ENCODE data around the gene MRM3. TPM values are rescaled to one million over a fixed set of nuclear protein-coding genes. Genes with fewer than 3 reads are reported as not detected.
A peak's percentile ranks its signal among the peaks of the same experiment; 100 is the strongest.
"Not testable (repeated sequence)": the region's sequence is repeated elsewhere in the genome, so short reads cannot be mapped to it uniquely, and the experiment has no call there.

Gene MRM3
- total RNA-seq, 4 donors from 2014 or later, result 18.6 to 29.1 (median 24.8) TPM

DNA sequence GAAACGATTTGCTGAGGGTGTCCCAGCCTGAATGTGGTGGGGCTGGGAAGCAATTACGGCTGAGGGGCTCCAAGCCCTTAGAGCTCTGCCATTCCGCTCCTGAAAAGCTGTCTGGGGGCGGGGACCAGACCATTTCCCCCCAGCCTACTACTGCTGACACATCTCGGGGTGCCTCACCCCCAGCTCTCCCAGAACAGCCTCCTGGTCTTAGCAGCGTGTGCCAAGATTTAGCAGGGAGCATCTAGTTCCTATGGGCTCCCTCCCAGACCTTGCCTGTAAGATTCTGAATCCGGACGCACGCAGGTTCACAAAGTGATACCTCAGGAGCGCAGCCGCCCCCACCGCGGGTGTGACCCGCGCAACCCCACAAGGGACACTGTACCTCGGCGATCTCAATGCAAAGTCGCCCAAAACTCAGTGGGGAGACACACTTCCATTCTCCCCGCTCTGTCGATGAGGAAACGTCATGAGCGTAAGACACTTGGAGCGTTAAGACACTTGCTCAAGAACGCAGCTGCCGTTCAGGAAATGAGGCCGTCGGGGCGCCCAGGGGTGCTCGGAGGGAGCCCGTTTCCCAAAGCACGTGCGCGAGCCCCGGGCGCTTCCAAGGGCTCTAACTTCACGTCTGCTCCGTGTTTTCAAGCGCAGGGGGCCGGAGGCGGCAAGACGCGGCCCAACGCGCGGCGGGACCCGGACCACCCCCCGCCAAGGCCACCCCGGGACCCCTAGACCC, 30.7 kb upstream of the MRM3 start:
- no peak for TF ChIP-seq EP300 (IDR thresholded peaks at IDR 0.05)
- no peak for TF ChIP-seq POLR2A (IDR thresholded peaks at IDR 0.05)
- TF ChIP-seq, protein P1, sequence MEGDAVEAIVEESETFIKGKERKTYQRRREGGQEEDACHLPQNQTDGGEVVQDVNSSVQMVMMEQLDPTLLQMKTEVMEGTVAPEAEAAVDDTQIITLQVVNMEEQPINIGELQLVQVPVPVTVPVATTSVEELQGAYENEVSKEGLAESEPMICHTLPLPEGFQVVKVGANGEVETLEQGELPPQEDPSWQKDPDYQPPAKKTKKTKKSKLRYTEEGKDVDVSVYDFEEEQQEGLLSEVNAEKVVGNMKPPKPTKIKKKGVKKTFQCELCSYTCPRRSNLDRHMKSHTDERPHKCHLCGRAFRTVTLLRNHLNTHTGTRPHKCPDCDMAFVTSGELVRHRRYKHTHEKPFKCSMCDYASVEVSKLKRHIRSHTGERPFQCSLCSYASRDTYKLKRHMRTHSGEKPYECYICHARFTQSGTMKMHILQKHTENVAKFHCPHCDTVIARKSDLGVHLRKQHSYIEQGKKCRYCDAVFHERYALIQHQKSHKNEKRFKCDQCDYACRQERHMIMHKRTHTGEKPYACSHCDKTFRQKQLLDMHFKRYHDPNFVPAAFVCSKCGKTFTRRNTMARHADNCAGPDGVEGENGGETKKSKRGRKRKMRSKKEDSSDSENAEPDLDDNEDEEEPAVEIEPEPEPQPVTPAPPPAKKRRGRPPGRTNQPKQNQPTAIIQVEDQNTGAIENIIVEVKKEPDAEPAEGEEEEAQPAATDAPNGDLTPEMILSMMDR (IDR thresholded peaks at IDR 0.05), result no peak
- Histone ChIP-seq H3K36me3 (peaks cover 0 to 26% (median 11%) of the 10 kb centered on the region in 3 donors), H3K27me3 (no peaks in the 10 kb centered on the region), H3K9me3 (no peaks in the 10 kb centered on the region), H3K4me3 (peak overlapping the region; percentile 72 to 93 (median 87)), H3K27ac (peak overlapping the region in 3 of 4 donors; percentile 83 to 92 (median 92)), H3K4me1 (peaks cover 0 to 26% (median 14%) of the 10 kb centered on the region in 4 donors)
- 1 to 3% methylated on average over 14 to 17 of the region's 49 CpGs for WGBS, 2 donors
- DNase-seq (ENCODE audit: low spot score in 2 of 2), result no peak

DNA sequence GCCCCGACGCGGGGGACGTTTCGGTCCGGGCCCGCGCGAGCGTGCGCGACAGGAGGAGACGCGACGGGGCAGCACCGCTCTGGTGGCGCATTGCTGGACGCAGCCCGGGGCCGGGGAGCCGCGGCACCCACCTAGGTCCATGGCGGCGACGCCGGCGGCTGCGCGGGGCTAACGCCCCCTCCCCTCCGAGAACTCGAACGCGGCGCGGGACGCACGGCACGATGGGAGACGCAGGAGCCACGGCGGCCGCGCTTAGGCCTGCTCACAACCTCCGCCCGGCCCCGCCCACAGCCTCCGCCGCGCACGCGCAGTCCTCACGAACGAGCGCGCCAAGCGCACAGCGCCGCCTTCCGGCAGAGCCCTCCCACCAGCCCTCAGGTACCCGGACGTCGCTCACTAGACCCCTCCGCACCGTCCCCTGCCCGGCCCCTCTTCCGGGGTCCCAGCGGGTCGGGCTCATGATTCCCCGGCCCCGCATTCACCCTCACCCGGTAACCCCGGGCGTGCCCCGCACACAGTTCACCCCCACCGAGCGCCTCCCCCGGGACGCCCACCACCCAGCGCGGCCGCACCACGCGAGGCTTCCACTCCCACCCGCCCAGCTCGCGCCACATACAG, 30.0 kb upstream of the MRM3 start, which contains the start of gene GEMIN4:
GEMIN4 (minus strand) TSS at position 263 of the 618 bp plus-strand sequence; CDS start at position 141, 122 bp downstream.
- Histone ChIP-seq H3K36me3 (peaks cover 0 to 26% (median 6%) of the 10 kb centered on the region in 3 donors), H3K4me1 (peaks cover 0 to 26% (median 14%) of the 10 kb centered on the region in 4 donors), H3K9me3 (no peaks in the 10 kb centered on the region), H3K4me3 (peak within 1 kb of the TSS; percentile 72 to 93 (median 87)), H3K27me3 (no peaks in the 10 kb centered on the region), H3K27ac (peak within 1 kb of the TSS; percentile 83 to 92 (median 88))
- 0 to 2% methylated on average over 51 to 62 of the region's 87 CpGs for WGBS, 2 donors
- DNase-seq (ENCODE audit: low spot score in 2 of 2), result peak; percentile 85 to 93
- TF ChIP-seq, protein P1 (IDR thresholded peaks at IDR 0.05), result peak; percentile 98 to 99 (median 98)
- peak; percentile 64 to 78 for TF ChIP-seq POLR2A (IDR thresholded peaks at IDR 0.05)
- TF ChIP-seq EP300 (IDR thresholded peaks at IDR 0.05), result peak in 1 of 2 donors; percentile 90

DNA sequence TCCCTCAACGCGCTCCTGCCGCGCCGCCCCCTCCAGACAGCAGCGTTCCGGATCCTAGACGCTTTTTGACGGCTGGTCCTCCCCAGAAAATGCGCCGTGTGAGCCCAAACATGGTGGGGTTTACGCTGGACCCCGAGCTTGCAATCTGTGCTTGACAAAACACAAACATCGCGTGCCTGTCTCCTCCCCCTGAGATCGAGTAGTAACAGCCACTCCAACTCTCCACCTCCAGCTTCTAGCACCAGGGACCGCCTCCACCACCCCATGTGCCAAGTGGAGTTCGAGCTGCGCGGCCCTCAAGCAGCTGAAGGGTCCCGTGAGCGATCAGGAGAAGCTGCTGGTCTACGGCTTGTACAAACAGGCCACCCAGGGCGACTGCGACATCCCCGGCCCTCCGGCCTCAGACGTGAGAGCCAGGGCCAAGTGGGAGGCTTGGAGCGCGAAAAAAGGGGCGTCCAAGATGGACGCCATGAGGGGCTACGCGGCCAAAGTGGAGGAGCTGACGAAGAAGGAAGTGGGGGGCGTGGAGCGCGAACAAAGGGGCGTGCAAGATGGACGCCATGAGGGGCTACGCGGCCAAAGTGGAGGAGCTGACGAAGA, 29.4 kb upstream of the MRM3 start:
- no peaks in the 10 kb centered on the region for H3K27me3 ChIP-seq
- WGBS, 2 donors, result 22 to 35% methylated on average over 41 of the region's 43 CpGs
- TF ChIP-seq, protein P1 (IDR thresholded peaks at IDR 0.05), result no peak
- no peak for TF ChIP-seq POLR2A (IDR thresholded peaks at IDR 0.05)
- no peak for TF ChIP-seq EP300 (IDR thresholded peaks at IDR 0.05)

DNA sequence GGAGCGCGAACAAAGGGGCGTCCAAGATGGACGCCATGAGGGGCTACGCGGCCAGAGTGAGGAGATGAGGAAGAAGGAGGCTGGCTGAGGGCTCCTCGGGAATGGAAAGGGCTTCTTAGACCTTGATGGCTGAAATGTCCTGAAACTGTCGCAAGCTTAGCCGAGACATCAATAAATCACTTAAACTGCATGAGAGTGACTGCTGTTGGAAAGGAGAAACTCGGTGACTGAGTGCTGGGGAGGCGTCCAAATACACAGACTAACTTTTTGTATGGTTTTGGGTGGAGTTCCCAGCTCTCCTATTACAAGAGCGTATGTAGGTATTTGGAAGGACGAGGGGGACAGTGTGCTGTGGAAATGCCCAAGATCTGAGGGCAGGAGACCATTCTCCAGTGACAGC, 28.7 kb upstream of the MRM3 start:
- Histone ChIP-seq H3K9me3 (no peaks in the 10 kb centered on the region), H3K4me1 (peaks cover 0 to 26% (median 14%) of the 10 kb centered on the region in 4 donors), H3K27me3 (no peaks in the 10 kb centered on the region), H3K27ac (peak overlapping the region in 2 of 4 donors; percentile 8 to 48), H3K36me3 (peaks cover 0 to 26% (median 0%) of the 10 kb centered on the region in 3 donors), H3K4me3 (no peak overlapping the region)
- WGBS, 2 donors, result 77 to 82% methylated on average over 13 of the region's 13 CpGs
- no peak for DNase-seq (ENCODE audit: low spot score in 2 of 2)
- TF ChIP-seq, protein P1 (IDR thresholded peaks at IDR 0.05), result no peak
- TF ChIP-seq EP300 (IDR thresholded peaks at IDR 0.05), result no peak
- TF ChIP-seq POLR2A (IDR thresholded peaks at IDR 0.05), result no peak

More for the DNA sequence above, 29.4 kb upstream of the MRM3 start:
- Histone ChIP-seq H3K36me3 (peaks cover 0 to 26% (median under 1%) of the 10 kb centered on the region in 3 donors), H3K4me1 (peaks cover 0 to 26% (median 14%) of the 10 kb centered on the region in 4 donors), H3K9me3 (no peaks in the 10 kb centered on the region), H3K4me3 (peak overlapping the region; percentile 72 to 93 (median 87)), H3K27ac (peak overlapping the region; percentile 83 to 92 (median 88))
- DNase-seq (ENCODE audit: low spot score in 2 of 2), result peak; percentile 53 to 64

DNA sequence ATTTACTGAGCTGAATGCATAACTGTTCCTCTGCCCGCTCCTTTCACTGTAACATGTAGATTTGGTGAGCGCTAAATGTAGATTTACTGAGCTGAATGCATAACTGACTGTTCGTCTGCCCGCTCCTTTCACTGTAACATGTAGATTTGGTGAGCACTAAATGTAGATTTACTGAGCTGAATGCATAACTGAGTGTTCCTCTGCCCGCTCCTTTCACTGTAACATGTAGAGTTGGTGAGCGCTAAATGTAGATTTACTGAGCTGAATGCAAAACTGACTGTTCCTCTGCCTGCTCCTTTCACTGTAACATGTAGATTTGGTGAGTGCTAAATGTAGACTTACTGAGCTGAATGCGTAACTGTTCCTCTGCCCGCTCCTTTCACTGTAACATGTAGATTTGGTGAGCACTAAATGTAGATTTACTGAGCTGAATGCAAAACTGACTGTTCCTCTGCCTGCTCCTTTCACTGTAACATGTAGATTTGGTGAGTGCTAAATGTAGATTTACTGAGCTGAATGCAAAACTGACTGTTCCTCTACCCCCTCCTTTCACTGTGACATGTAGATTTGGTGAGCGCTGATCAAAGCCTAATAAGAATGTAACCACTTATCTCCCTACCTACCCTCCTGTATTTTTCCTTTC, 26.7 kb upstream of the MRM3 start:
- DNase-seq (ENCODE audit: low spot score in 2 of 2); H3K4me3 ChIP-seq; H3K9me3 ChIP-seq; H3K27ac ChIP-seq; H3K27me3 ChIP-seq: not testable (repeated sequence)
- 93 to 95% methylated on average over 9 of the region's 9 CpGs for WGBS, 2 donors
- Histone ChIP-seq H3K4me1 (peaks cover 0 to 18% (median 11%) of the 10 kb centered on the region in 4 donors), H3K36me3 (peaks cover 0 to 42% (median 7%) of the 10 kb centered on the region in 3 donors)

DNA sequence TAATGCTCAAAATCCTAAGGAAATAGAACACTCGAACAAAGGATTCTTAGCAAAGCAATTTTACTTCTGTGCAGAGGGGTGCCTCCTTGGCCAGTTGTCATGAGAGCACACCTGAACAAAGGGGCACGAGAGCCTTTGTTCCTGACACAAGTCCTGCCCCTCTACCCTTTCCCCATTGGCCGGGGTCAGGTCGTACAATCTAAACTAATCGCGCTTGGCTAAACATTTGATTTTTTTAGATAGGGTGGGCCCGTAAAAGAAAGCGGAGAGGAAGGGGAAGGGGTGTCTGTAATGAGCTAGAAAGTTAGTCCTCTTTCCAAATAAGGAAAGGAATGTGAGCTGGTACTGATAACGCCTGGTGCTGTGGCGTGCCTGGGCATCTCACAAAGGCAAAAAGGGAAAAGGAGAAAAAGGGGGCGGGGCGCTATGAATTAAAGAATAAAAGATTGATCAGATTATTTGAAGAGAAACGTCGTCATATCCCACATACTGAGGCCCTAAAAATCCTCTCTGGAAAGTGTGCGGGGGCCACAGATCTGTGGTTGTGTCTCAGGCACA, 26.1 kb upstream of the MRM3 start:
- H3K27me3 ChIP-seq; H3K4me3 ChIP-seq; H3K27ac ChIP-seq; DNase-seq (ENCODE audit: low spot score in 2 of 2); H3K9me3 ChIP-seq: not testable (repeated sequence)
- H3K4me1 ChIP-seq, result peaks cover 0 to 12% (median 4%) of the 10 kb centered on the region in 4 donors
- peaks cover 0 to 48% (median 8%) of the 10 kb centered on the region in 3 donors for H3K36me3 ChIP-seq
- WGBS, 2 donors, result 70 to 75% methylated on average over 15 of the region's 15 CpGs
